Astrocyte (in vitro differentiated cells and primary cell): ENCODE measurements around the gene PDSS2.

Experiments used
- CTCF ChIP-seq: IDR thresholded peaks from 2 replicates; pipeline ENCODE4 v1.5.1; 2011; ENCODE audit warnings: low read depth, mild to moderate bottlenecking, inconsistent platforms, low read length, moderate library complexity; ENCODE audit not compliant: insufficient read depth
- EZH2 ChIP-seq: IDR thresholded peaks from 2 replicates; pipeline ENCODE4 v1.6.1; 2012; ENCODE audit warnings: mild to moderate bottlenecking, low read length, inconsistent platforms; ENCODE audit not compliant: insufficient read depth

- TF ChIP-seq CTCF (no peak), EZH2 (no peak)
Measured at GRCh38 chr6:107171513-107171912, 287.9 kb downstream of the PDSS2 start.
